ENCODE results near the gene CYLC2. TPM values are rescaled to one million over a fixed set of nuclear protein-coding genes. Genes with fewer than 3 reads are reported as not detected.

The CYLC2 gene
- total and polyA plus RNA-seq, 7 experiments from 2014 or later: not detected

DNA sequence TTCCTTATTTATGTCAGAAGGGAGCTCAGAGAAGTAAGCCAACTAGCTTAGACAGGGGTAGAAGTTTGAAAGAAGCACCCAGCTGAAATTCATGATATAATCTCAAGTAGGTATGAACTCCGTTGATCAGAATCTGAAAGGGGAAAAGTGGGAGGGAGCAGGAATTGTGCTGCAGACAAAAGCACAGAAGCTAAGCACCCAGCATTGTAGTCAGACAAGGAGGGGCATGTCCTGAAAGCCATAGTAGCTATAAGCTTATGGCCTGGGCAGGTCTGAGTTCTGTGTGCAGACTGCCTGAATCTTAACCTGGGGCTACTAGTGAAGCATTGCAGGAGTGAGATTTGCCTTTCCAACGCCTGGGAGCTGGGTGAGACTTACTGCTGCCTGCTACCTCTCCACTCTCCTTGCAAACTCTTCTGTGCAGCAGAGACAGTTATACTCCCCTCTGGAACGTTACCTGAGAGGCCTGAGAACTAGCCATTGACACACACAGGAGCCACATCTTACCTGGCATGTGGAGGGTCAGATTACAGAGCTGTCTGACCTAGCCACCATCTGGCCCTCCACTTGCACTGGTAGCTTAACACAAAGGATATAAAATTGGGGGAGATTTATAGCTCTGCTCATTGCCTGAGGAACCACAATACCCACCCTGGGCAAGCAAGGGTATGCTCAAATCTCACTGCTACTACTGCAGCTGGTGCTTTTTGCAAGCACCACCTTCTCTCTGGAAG is 9.8 kb upstream of the CYLC2 start:
- CTCF ChIA-PET: no interaction called here
- no peaks in the 10 kb centered on the region for H3K27me3 ChIP-seq (ENCODE audit: control insufficient read depth in 2 of 2, insufficient read depth in 2 of 2, low read length in 2 of 2)
- no peaks in the 10 kb centered on the region for H3K9me3 ChIP-seq (ENCODE audit: control insufficient read depth in 2 of 3, low read length in 3 of 3)
- POLR2A ChIA-PET: interaction anchor here (0.7 kb wide), 1 partner anchor 12 kb away, joined by 3 read pairs; no protein-coding TSS in a partner anchor
- Mint-ChIP-seq H3K27ac (no peak overlapping the region), H3K4me1 (no peaks in the 10 kb centered on the region), H3K9me3 (peaks cover 0 to 15% (median 2%) of the 10 kb centered on the region in 11 donors), H3K36me3 (no peaks in the 10 kb centered on the region), H3K27me3 (no peaks in the 10 kb centered on the region), H3K4me3 (no peak overlapping the region)
- ATAC-seq (no peak), DNase-seq (no peak)
- no peaks in the 10 kb centered on the region for H3K36me3 ChIP-seq (ENCODE audit: control insufficient read depth in 2 of 3, insufficient read depth in 3 of 3, low read length in 3 of 3)
- H3K4me1 ChIP-seq (ENCODE audit: control insufficient read depth in 2 of 2, insufficient read depth in 2 of 2, low read length in 2 of 2): no peaks in the 10 kb centered on the region
- no peak overlapping the region for H3K4me3 ChIP-seq (ENCODE audit: low read length)
- no peak overlapping the region for H3K27ac ChIP-seq (ENCODE audit: low read depth, low read length)
- intact Hi-C loops (cut with micrococcal nuclease): no loop called here

DNA sequence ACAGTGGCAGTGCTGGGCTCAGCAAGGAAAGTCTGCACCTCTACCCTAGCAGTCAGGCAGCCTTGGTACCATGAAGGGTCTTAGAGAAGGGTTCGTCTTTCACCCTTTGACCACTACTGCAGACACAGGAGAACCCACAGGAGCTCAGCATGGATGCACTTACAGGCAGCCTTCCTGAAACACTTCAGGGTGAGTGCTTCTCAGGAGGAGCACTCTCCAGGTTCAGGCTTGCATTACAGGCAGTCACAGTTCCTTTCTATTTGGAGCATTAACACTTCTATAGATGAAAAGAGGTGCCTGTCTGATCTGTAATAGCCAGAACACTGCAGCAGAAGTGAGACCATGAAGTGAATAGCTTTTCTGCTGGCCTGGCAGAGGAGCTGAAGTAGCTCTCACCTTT is 8.7 kb upstream of the CYLC2 start:
- H3K4me1 Mint-ChIP-seq: no peaks in the 10 kb centered on the region
- H3K27me3 Mint-ChIP-seq: no peaks in the 10 kb centered on the region
- no peak overlapping the region for H3K27ac Mint-ChIP-seq
- ChIA-PET CTCF (no interaction called here), POLR2A (no interaction called here)
- Histone ChIP-seq H3K36me3 (ENCODE audit: control insufficient read depth in 2 of 3, insufficient read depth in 3 of 3, low read length in 3 of 3) (no peaks in the 10 kb centered on the region), H3K4me3 (ENCODE audit: low read length) (no peak overlapping the region), H3K27ac (ENCODE audit: low read depth, low read length) (no peak overlapping the region), H3K27me3 (ENCODE audit: control insufficient read depth in 2 of 2, insufficient read depth in 2 of 2, low read length in 2 of 2) (no peaks in the 10 kb centered on the region), H3K9me3 (ENCODE audit: control insufficient read depth in 2 of 3, low read length in 3 of 3) (no peaks in the 10 kb centered on the region), H3K4me1 (ENCODE audit: control insufficient read depth in 2 of 2, insufficient read depth in 2 of 2, low read length in 2 of 2) (no peaks in the 10 kb centered on the region)
- intact Hi-C loops (cut with micrococcal nuclease): no loop called here
- no peaks in the 10 kb centered on the region for H3K36me3 Mint-ChIP-seq
- peaks cover 0 to 21% (median 2%) of the 10 kb centered on the region in 11 donors for H3K9me3 Mint-ChIP-seq
- no peak for ATAC-seq
- no peak overlapping the region for H3K4me3 Mint-ChIP-seq
- DNase-seq: no peak

DNA sequence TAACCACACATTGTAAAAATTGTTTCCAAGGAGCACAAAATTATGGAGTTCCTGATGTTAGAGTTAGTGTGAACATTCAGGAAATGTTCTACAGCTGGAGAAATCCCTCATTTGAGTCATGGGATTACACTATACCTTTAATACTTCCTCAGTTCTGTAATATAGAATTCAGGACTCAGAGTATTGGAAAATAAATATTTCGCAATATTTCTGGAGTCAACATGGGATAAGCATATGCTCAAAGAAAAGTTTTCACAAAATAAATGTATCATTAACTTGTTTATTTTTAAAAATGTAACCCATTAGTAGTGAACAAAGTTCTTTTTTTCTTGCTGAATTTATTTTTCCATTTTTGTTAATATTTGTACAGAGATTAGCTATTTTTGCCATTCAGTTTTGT is 8.6 kb downstream of the CYLC2 start:
- H3K9me3 Mint-ChIP-seq: peaks cover 0 to 11% (median 2%) of the 10 kb centered on the region in 11 donors
- no peaks in the 10 kb centered on the region for H3K36me3 Mint-ChIP-seq
- no peak for ATAC-seq
- Histone ChIP-seq H3K36me3 (ENCODE audit: control insufficient read depth in 2 of 3, insufficient read depth in 3 of 3, low read length in 3 of 3) (no peaks in the 10 kb centered on the region), H3K4me1 (ENCODE audit: control insufficient read depth in 2 of 2, insufficient read depth in 2 of 2, low read length in 2 of 2) (no peaks in the 10 kb centered on the region), H3K9me3 (ENCODE audit: control insufficient read depth in 2 of 3, low read length in 3 of 3) (no peaks in the 10 kb centered on the region), H3K27ac (ENCODE audit: low read depth, low read length) (no peak overlapping the region), H3K4me3 (ENCODE audit: low read length) (no peak overlapping the region), H3K27me3 (ENCODE audit: control insufficient read depth in 2 of 2, insufficient read depth in 2 of 2, low read length in 2 of 2) (no peaks in the 10 kb centered on the region)
- ChIA-PET CTCF (no interaction called here), POLR2A (no interaction called here)
- DNase-seq: no peak
- H3K4me3 Mint-ChIP-seq: no peak overlapping the region
- no peak overlapping the region for H3K27ac Mint-ChIP-seq
- intact Hi-C loops (cut with micrococcal nuclease): no loop called here
- H3K4me1 Mint-ChIP-seq: no peaks in the 10 kb centered on the region
- no peaks in the 10 kb centered on the region for H3K27me3 Mint-ChIP-seq

DNA sequence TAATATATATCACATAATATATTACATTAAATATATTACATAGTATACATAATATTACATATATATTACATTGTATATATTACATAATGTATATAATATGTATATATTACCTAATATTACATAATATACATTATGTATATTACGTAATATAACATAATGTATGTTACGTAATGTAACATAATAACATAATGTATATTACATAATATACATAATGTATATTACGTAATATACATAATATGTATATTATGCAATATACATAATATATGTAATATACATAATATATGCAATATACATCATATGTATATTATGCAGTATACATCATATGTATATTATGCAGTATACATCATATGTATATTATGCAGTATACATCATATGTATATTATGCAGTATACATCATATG is 19.1 kb downstream of the CYLC2 start:
- ChIA-PET POLR2A (no interaction called here), CTCF (no interaction called here)
- no peak overlapping the region for H3K27ac ChIP-seq (ENCODE audit: low read depth, low read length)
- H3K9me3 Mint-ChIP-seq: peaks cover 0 to 4% (median 0%) of the 10 kb centered on the region in 11 donors
- ATAC-seq (no peak), DNase-seq (no peak)
- H3K4me3 ChIP-seq (ENCODE audit: low read length): no peak overlapping the region
- H3K4me1 ChIP-seq (ENCODE audit: control insufficient read depth in 2 of 2, insufficient read depth in 2 of 2, low read length in 2 of 2): no peaks in the 10 kb centered on the region
- no peaks in the 10 kb centered on the region for H3K9me3 ChIP-seq (ENCODE audit: control insufficient read depth in 2 of 3, low read length in 3 of 3)
- intact Hi-C loops (cut with micrococcal nuclease): loop anchor here in 1 of 2 donors (5.0 kb wide), 1 partner anchor 48 kb away; no protein-coding TSS in a partner anchor
- H3K36me3 Mint-ChIP-seq: no peaks in the 10 kb centered on the region
- H3K4me1 Mint-ChIP-seq: no peaks in the 10 kb centered on the region
- no peak overlapping the region for H3K27ac Mint-ChIP-seq
- no peaks in the 10 kb centered on the region for H3K27me3 ChIP-seq (ENCODE audit: control insufficient read depth in 2 of 2, insufficient read depth in 2 of 2, low read length in 2 of 2)
- no peak overlapping the region for H3K4me3 Mint-ChIP-seq
- H3K27me3 Mint-ChIP-seq: no peaks in the 10 kb centered on the region
- H3K36me3 ChIP-seq (ENCODE audit: control insufficient read depth in 2 of 3, insufficient read depth in 3 of 3, low read length in 3 of 3): no peaks in the 10 kb centered on the region

DNA sequence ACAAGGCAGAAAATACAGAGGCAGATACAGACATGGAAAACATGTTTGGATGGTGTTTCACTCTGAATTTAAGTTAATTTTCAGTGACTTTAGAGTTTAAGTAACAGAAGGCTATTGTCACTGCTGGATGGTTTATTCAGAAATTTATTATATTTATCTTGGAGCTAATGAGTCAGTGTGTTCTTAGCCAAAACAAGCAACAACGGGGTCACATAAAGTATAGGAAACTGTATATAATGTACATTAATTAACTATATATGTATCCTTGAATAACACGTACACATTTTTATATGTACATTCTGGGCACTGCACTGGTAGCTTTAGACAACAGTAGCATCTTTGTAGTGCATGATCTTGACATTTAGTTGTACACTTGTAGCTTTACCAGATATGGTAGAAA is 30.7 kb downstream of the CYLC2 start:
- no peak overlapping the region for H3K27ac ChIP-seq (ENCODE audit: low read depth, low read length)
- Mint-ChIP-seq H3K4me3 (no peak overlapping the region), H3K4me1 (no peaks in the 10 kb centered on the region), H3K27ac (no peak overlapping the region), H3K9me3 (peaks cover 0 to 23% (median 5%) of the 10 kb centered on the region in 11 donors), H3K27me3 (no peaks in the 10 kb centered on the region), H3K36me3 (peaks cover 0 to 4% (median 0%) of the 10 kb centered on the region in 5 donors)
- ChIA-PET CTCF (no interaction called here), POLR2A (no interaction called here)
- no peaks in the 10 kb centered on the region for H3K27me3 ChIP-seq (ENCODE audit: control insufficient read depth in 2 of 2, insufficient read depth in 2 of 2, low read length in 2 of 2)
- ATAC-seq (no peak), DNase-seq (no peak)
- no peaks in the 10 kb centered on the region for H3K9me3 ChIP-seq (ENCODE audit: control insufficient read depth in 2 of 3, low read length in 3 of 3)
- H3K4me1 ChIP-seq (ENCODE audit: control insufficient read depth in 2 of 2, insufficient read depth in 2 of 2, low read length in 2 of 2): no peaks in the 10 kb centered on the region
- H3K4me3 ChIP-seq (ENCODE audit: low read length): no peak overlapping the region
- intact Hi-C loops (cut with micrococcal nuclease): no loop called here
- no peaks in the 10 kb centered on the region for H3K36me3 ChIP-seq (ENCODE audit: control insufficient read depth in 2 of 3, insufficient read depth in 3 of 3, low read length in 3 of 3)

DNA sequence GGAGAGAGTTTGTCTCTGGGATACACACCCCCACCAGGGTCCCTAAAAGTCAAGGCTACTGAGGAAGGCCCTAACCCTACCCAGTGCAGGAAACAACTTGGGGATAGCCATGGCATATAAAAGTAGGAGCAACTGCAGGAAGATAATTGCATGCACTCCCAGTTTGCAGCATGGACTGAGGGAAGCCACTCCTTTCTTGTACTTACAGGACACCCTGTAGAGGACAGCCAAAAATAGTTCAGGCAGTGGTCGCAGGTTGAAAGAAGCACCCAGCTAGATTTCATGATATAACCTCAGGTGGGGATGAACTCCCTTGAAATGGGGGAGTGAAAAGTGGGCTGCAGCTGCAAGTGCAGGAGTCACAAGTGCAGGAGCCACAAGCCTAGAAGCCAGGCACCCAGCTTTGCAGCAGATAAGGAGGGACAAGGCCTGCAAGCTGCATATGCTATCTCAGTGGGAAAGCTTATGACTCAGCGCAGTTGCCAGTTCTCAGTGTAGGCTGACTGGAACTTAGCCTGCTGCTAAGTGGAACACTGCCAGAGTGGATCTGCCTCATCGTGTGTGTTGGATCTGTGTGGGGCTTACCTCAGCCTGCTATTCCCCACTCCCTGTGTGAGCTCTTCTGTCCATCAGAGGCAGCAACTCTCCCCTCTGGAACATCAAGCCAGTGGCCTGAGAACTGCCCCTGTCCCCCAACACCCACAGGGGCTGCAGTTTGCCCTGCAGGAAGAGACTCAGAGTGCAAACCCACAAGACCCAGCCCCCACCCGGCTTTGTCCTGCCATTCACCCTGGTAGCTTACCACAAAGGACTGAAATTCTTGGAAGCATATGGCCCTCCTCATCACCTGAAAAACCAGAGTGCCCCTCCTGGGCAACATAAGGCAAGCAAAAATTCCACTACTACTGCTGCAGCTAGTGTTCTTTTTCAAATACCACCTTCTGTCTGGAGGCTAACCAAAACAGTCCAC is 42.7 kb downstream of the CYLC2 start:
- Histone ChIP-seq H3K9me3 (ENCODE audit: control insufficient read depth in 2 of 3, low read length in 3 of 3) (no peaks in the 10 kb centered on the region), H3K4me1 (ENCODE audit: control insufficient read depth in 2 of 2, insufficient read depth in 2 of 2, low read length in 2 of 2) (no peaks in the 10 kb centered on the region), H3K27ac (ENCODE audit: low read depth, low read length) (no peak overlapping the region), H3K36me3 (ENCODE audit: control insufficient read depth in 2 of 3, insufficient read depth in 3 of 3, low read length in 3 of 3) (no peaks in the 10 kb centered on the region), H3K27me3 (ENCODE audit: control insufficient read depth in 2 of 2, insufficient read depth in 2 of 2, low read length in 2 of 2) (no peaks in the 10 kb centered on the region), H3K4me3 (ENCODE audit: low read length) (no peak overlapping the region)
- Mint-ChIP-seq H3K4me3 (no peak overlapping the region), H3K4me1 (no peaks in the 10 kb centered on the region), H3K27ac (no peak overlapping the region), H3K9me3 (peaks cover 0 to 28% (median 4%) of the 10 kb centered on the region in 11 donors), H3K27me3 (no peaks in the 10 kb centered on the region), H3K36me3 (no peaks in the 10 kb centered on the region)
- DNase-seq: no peak
- ChIA-PET CTCF (interaction anchor here (0.6 kb wide), 1 partner anchor 900 kb away, joined by 3 read pairs; no protein-coding TSS in a partner anchor), POLR2A (no interaction called here)
- no peak for ATAC-seq
- intact Hi-C loops (cut with micrococcal nuclease): no loop called here

All from naive thymus-derived CD4-positive, alpha-beta T cell (primary cell).